PFSK-1 (cell line): ENCODE data around the gene RPL38.

Source experiments
- POLR2AphosphoS5 ChIP-seq: IDR thresholded peaks from 2 replicates; pipeline ENCODE4 v1.6.1; 2012; ENCODE audit warnings: low read depth, mild to moderate bottlenecking, control low read depth, low read length, moderate library complexity
- REST ChIP-seq, 2 experiments: IDR thresholded peaks; 2 replicates each; pipeline versions ENCODE4 v1.6.1 to v1.8.0; 2011 to 2012; ENCODE audit warnings: low read depth in 2 of 2, low read length in 2 of 2, control low read depth in 1 of 2, inconsistent platforms in 1 of 2, mild to moderate bottlenecking in 1 of 2, moderate library complexity in 1 of 2; ENCODE audit not compliant: insufficient read depth in 1 of 2
- TAF1 ChIP-seq: IDR thresholded peaks from 2 replicates; pipeline ENCODE4 v1.6.1; 2012; ENCODE audit warnings: low read length, control low read depth, borderline replicate concordance; ENCODE audit not compliant: insufficient read depth

- TF ChIP-seq POLR2AphosphoS5 = no peak
- TF ChIP-seq TAF1 = no peak
- TF ChIP-seq REST (IDR thresholded peaks at IDR 0.05; ENCODE audit: insufficient read depth in 1 of 2, low read depth in 2 of 2, low read length in 2 of 2) = no peak
These were observed 996 bp downstream of the RPL38 start for GRCh38 chr17:74204474-74204873.
